ENCODE results near the gene AHCYL2.

DNA sequence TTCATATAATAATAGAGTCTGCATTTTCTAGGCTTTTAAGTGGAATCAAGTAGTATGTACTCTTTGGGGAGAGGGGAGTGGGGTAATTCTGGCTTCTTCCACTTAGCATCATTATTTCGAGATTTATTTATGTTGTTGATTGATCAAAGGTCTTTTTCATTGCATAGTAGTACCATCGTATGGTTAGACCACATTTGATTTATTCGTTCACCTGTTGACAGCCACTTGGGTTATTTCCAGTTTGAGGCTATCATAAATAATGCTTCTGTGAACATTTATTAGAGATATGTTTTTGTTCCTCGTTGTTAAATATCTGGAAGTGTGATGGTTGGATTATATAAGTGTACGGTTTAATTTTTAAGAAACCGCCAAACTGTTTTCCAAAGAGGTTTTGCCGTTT, 52.8 kb downstream of the AHCYL2 start:
- TF ChIP-seq EZH2 (IDR thresholded peaks at IDR 0.05; ENCODE audit: insufficient read depth, poor library complexity, severe bottlenecking) (no peak), EZH2phosphoT487 (IDR thresholded peaks at IDR 0.05; ENCODE audit: insufficient read depth, low read depth) (no peak)

All from GM23248 (cell line).